ENCODE measurements around the gene PDZD8. TPM values are rescaled to one million over a fixed set of nuclear protein-coding genes. Genes with fewer than 3 reads are reported as not detected.

PDZD8 gene
- total RNA-seq, 2 donors from 2014 or later = 22.7 to 38.7 TPM

GRCh38 chr10:117351996-117352395 is 23.2 kb downstream of the PDZD8 start:
- H3K27me3 ChIP-seq (replicated peaks; ENCODE audit: insufficient read depth) = no peaks in the 10 kb centered on the region
- intact Hi-C loops (cut with DNase I) = no loop called here
- H3K9me3 ChIP-seq = no peaks in the 10 kb centered on the region
- H3K27ac ChIP-seq = no peak overlapping the region
- no peaks in the 10 kb centered on the region for H3K4me1 ChIP-seq (replicated peaks)
- no peak overlapping the region for H3K4me3 ChIP-seq
- TF ChIP-seq CTCF (IDR thresholded peaks at IDR 0.05) = no peak
- DNase-seq (ENCODE audit: low spot score) = no peak
- WGBS = 65% methylated on average over 2 of the region's 2 CpGs
- no peaks in the 10 kb centered on the region for H3K36me3 ChIP-seq

- WGBS = 100% methylated on average over 1 of the region's 1 CpG
- no peaks in the 10 kb centered on the region for H3K36me3 ChIP-seq
- TF ChIP-seq CTCF (IDR thresholded peaks at IDR 0.05) (no peak), POLR2A (IDR thresholded peaks at IDR 0.05) (no peak), POLR2AphosphoS5 (IDR thresholded peaks at IDR 0.05) (no peak)
- H3K4me1 ChIP-seq (replicated peaks) = no peaks in the 10 kb centered on the region
- H3K27me3 ChIP-seq (replicated peaks; ENCODE audit: insufficient read depth) = no peaks in the 10 kb centered on the region
- no peak for DNase-seq (ENCODE audit: low spot score)
- H3K27ac ChIP-seq = no peak overlapping the region
- H3K9me3 ChIP-seq = no peaks in the 10 kb centered on the region
- no peak overlapping the region for H3K4me3 ChIP-seq
- intact Hi-C loops (cut with DNase I) = no loop called here
Measured at GRCh38 chr10:117351558-117351957, 23.7 kb downstream of the PDZD8 start.

GRCh38 chr10:117350909-117351308 is 24.3 kb downstream of the PDZD8 start:
- intact Hi-C loops (cut with DNase I) = no loop called here
- TF ChIP-seq CTCF (IDR thresholded peaks at IDR 0.05) (no peak), POLR2AphosphoS5 (IDR thresholded peaks at IDR 0.05) (no peak), POLR2A (IDR thresholded peaks at IDR 0.05) (no peak)
- DNase-seq (ENCODE audit: low spot score) = no peak
- Histone ChIP-seq H3K36me3 (no peaks in the 10 kb centered on the region), H3K4me1 (replicated peaks) (no peaks in the 10 kb centered on the region), H3K27me3 (replicated peaks; ENCODE audit: insufficient read depth) (no peaks in the 10 kb centered on the region), H3K27ac (no peak overlapping the region), H3K4me3 (no peak overlapping the region), H3K9me3 (no peaks in the 10 kb centered on the region)
- whole genome bisulfite sequencing = 83% methylated on average over 3 of the region's 3 CpGs

GRCh38 chr10:117348236-117348635 is 27.0 kb downstream of the PDZD8 start:
- no peak for TF ChIP-seq CTCF (IDR thresholded peaks at IDR 0.05)
- TF ChIP-seq POLR2A (IDR thresholded peaks at IDR 0.05) = no peak
- no peak for TF ChIP-seq POLR2AphosphoS5 (IDR thresholded peaks at IDR 0.05)
- intact Hi-C loops (cut with DNase I) = no loop called here

GRCh38 chr10:117346574-117346973 is 28.7 kb downstream of the PDZD8 start:
- Histone ChIP-seq H3K36me3 (no peaks in the 10 kb centered on the region), H3K27me3 (replicated peaks; ENCODE audit: insufficient read depth) (no peaks in the 10 kb centered on the region), H3K4me3 (no peak overlapping the region), H3K27ac (no peak overlapping the region), H3K4me1 (replicated peaks) (no peaks in the 10 kb centered on the region), H3K9me3 (no peaks in the 10 kb centered on the region)
- WGBS = 95% methylated on average over 3 of the region's 3 CpGs
- DNase-seq (ENCODE audit: low spot score) = no peak
- TF ChIP-seq POLR2A (IDR thresholded peaks at IDR 0.05) = no peak
- no peak for TF ChIP-seq POLR2AphosphoS5 (IDR thresholded peaks at IDR 0.05)
- no peak for TF ChIP-seq CTCF (IDR thresholded peaks at IDR 0.05)
- intact Hi-C loops (cut with DNase I) = no loop called here

More at GRCh38 chr10:117348236-117348635, 27.0 kb downstream of the PDZD8 start:
- Histone ChIP-seq H3K4me1 (replicated peaks) (no peaks in the 10 kb centered on the region), H3K27ac (no peak overlapping the region), H3K4me3 (no peak overlapping the region), H3K36me3 (no peaks in the 10 kb centered on the region), H3K27me3 (replicated peaks; ENCODE audit: insufficient read depth) (no peaks in the 10 kb centered on the region), H3K9me3 (no peaks in the 10 kb centered on the region)
- no peak for DNase-seq (ENCODE audit: low spot score)
- WGBS = 62% methylated on average over 5 of the region's 5 CpGs

Measured in prostate gland (tissue), 2 donors.